Kidney (tissue), 14 donors: ENCODE measurements around the gene PTBP3. TPM values are rescaled to one million over a fixed set of nuclear protein-coding genes. Genes with fewer than 3 reads are reported as not detected.

Source experiments
- DNase-seq, 5 donors: peaks; one replicate each; pipeline ENCODE4 v3.0.0-alpha.2; 2013 to 2020
- FAIRE-seq: peaks from 2 replicates; lab custom pipeline; 2012; peaks lifted over from hg19 to GRCh38; lab: Jason Lieb, UNC
- H3K27ac ChIP-seq, 2 donors: one replicate each; pipeline ENCODE4 v1.7.0; 2013; ENCODE audit warnings: low read depth in 2 of 2, low read length in 2 of 2, inconsistent platforms in 1 of 2
- H3K27me3 ChIP-seq: one replicate; pipeline ENCODE4 v1.7.1; 2013; ENCODE audit warnings: low read length, inconsistent platforms; ENCODE audit not compliant: control insufficient read depth, insufficient read depth
- H3K36me3 ChIP-seq, 3 donors: one replicate each; pipeline versions ENCODE4 v1.7.0 to v1.7.1; 2013; ENCODE audit warnings: low read length in 3 of 3, control low read depth in 1 of 3, inconsistent platforms in 1 of 3; ENCODE audit not compliant: insufficient read depth in 3 of 3, control insufficient read depth in 2 of 3
- H3K4me1 ChIP-seq, 3 donors: one replicate each; pipeline versions ENCODE4 v1.7.0 to v1.7.1; 2013; ENCODE audit warnings: low read length in 3 of 3, inconsistent platforms in 1 of 3, low read depth in 1 of 3; ENCODE audit not compliant: control insufficient read depth in 2 of 3, insufficient read depth in 2 of 3
- H3K4me3 ChIP-seq, 3 donors: one replicate each; pipeline versions ENCODE4 v1.7.0 to v1.8.1; 2013; ENCODE audit warnings: low read length in 3 of 3, control low read depth in 1 of 3, inconsistent platforms in 1 of 3
- H3K9ac ChIP-seq, 3 donors: one replicate each; pipeline versions ENCODE4 v1.7.0 to v1.7.1; 2013; ENCODE audit warnings: low read length in 3 of 3, control low read depth in 1 of 3, inconsistent platforms in 1 of 3
- H3K9me3 ChIP-seq, 3 donors: one replicate each; pipeline versions ENCODE4 v1.7.0 to v1.7.1; 2013; ENCODE audit warnings: low read length in 3 of 3, control low read depth in 1 of 3, inconsistent platforms in 1 of 3; ENCODE audit not compliant: control insufficient read depth in 2 of 3, insufficient read depth in 1 of 3
- intact Hi-C: fragments of 100-400 bp; cut with DNase I; formaldehyde crosslinking; loops from one replicate; pipeline ENCODE4 v1.11.1; 2022
- polyA plus RNA-seq: library from polyadenylated mRNA; stranded (reverse); fragments of 350-450 nt; fragmentation: Illumina TruSeq; extraction: RNeasy Lipid Tissue Mini Kit (QIAGEN cat#74804); gene quantifications from one replicate; pipeline ENCODE4 v1.2.3, GENCODE V29; 2014; ENCODE audit warnings: low read depth, low replicate concordance; ENCODE audit not compliant: insufficient read depth
- total RNA-seq: library from RNA; stranded (reverse); fragmentation: NEBNext Ultra II Directional; extraction: Animal tissue kit (Norgen Biotek cat#: 25700); gene quantifications from one replicate; pipeline ENCODE4 v1.2.1, GENCODE V29; 2021
- TF ChIP-seq, protein P1 (sequence below): IDR thresholded peaks from 3 replicates; pipeline ENCODE4 v1.5.1; 2012; ENCODE audit warnings: mild to moderate bottlenecking, moderate library complexity, borderline replicate concordance; ENCODE audit not compliant: insufficient read depth; ENCODE audit errors: extremely low read depth
- donor health status: control.
- donor health status: control.
- donor health status: control.
- donor health status: control.
- donor health status: control.
- donor health status: DM: yes; HTN: yes; CAD: no.
- donor health status: Normal renal cell carcinoma (clear cell type).

The PTBP3 gene
- total and polyA plus RNA-seq, 2 donors from 2014 or later: 14.0 to 86.6 TPM

DNA sequence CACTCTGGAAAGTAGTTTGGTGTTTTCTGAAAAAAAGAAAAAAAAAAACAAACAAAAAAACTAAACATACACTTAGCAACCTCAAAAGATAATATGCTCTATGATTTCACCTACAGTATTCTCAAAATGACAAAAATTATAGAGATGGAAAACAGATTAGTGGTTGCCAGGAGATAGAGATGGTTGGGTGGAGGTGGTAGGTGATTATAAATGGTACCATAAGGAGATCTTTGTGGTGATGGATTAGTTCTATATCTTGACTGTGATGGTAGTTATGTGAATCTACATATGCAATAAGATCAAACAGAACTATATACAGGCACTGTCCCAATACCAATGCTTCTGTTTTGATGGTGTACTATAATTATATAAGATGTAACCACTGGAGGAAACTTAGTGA lies 32.0 kb downstream of the PTBP3 start:
- no peak overlapping the region for H3K4me3 ChIP-seq
- H3K36me3 ChIP-seq: no peaks in the 10 kb centered on the region
- intact Hi-C loops: no loop called here
- FAIRE-seq: no peak
- TF ChIP-seq, protein P1, sequence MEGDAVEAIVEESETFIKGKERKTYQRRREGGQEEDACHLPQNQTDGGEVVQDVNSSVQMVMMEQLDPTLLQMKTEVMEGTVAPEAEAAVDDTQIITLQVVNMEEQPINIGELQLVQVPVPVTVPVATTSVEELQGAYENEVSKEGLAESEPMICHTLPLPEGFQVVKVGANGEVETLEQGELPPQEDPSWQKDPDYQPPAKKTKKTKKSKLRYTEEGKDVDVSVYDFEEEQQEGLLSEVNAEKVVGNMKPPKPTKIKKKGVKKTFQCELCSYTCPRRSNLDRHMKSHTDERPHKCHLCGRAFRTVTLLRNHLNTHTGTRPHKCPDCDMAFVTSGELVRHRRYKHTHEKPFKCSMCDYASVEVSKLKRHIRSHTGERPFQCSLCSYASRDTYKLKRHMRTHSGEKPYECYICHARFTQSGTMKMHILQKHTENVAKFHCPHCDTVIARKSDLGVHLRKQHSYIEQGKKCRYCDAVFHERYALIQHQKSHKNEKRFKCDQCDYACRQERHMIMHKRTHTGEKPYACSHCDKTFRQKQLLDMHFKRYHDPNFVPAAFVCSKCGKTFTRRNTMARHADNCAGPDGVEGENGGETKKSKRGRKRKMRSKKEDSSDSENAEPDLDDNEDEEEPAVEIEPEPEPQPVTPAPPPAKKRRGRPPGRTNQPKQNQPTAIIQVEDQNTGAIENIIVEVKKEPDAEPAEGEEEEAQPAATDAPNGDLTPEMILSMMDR: no peak
- H3K27ac ChIP-seq: no peak overlapping the region
- no peak overlapping the region for H3K9ac ChIP-seq
- no peaks in the 10 kb centered on the region for H3K9me3 ChIP-seq
- DNase-seq: no peak
- H3K4me1 ChIP-seq: peaks cover 0 to 5% (median 0%) of the 10 kb centered on the region in 3 donors
- H3K27me3 ChIP-seq: no peaks in the 10 kb centered on the region

DNA sequence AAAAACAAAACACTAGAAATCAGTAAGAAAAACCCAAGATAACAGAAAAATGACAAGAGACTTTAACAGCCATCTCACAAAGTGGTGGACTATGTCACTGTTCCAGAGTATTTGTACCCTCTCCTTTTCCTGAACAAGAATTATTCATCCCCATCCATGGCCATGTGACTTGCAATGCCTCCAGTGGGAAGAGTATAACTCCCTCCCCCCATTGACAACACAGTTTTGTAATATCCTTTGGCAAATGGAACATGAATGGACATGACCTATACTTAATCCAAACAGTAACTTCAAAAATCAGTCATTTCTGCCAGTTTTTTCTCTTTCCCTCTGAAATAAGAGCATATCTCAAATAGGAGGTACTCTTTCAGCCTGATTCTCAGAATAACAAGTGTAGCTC lies 33.9 kb downstream of the PTBP3 start:
- DNase-seq: no peak
- Histone ChIP-seq H3K9me3 (no peaks in the 10 kb centered on the region), H3K4me3 (no peak overlapping the region), H3K4me1 (peaks cover 0 to 5% (median 0%) of the 10 kb centered on the region in 3 donors), H3K36me3 (no peaks in the 10 kb centered on the region), H3K27me3 (no peaks in the 10 kb centered on the region), H3K9ac (no peak overlapping the region), H3K27ac (no peak overlapping the region)
- TF ChIP-seq, protein P1: no peak
- no peak for FAIRE-seq
- intact Hi-C loops: no loop called here

DNA sequence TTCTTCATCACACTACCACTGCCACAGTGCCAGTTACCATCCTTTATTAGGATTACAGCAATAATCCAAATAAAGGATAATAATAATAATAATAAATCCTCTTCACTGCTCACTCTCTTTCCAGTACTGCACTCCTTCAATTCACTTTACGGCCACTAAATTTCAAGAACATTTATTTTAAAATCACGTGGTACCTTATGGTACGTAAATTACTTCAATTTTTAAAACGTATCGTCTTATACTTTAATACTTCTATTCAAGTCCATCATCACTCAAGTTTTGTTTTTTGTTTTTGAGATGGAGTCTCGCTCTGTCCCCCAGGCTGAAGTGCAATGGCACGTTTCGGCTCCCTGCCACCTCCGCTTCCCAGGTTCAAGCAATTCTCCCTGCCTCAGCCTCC lies 36.5 kb downstream of the PTBP3 start:
- H3K9me3 ChIP-seq: no peaks in the 10 kb centered on the region
- TF ChIP-seq, protein P1: no peak
- intact Hi-C loops: no loop called here
- FAIRE-seq: no peak
- H3K4me1 ChIP-seq: peaks cover 0 to 5% (median 0%) of the 10 kb centered on the region in 3 donors
- H3K9ac ChIP-seq: no peak overlapping the region
- H3K4me3 ChIP-seq: no peak overlapping the region
- no peak for DNase-seq
- peaks cover 0 to 2% (median 0%) of the 10 kb centered on the region in 3 donors for H3K36me3 ChIP-seq
- no peak overlapping the region for H3K27ac ChIP-seq
- H3K27me3 ChIP-seq: no peaks in the 10 kb centered on the region

GRCh38 chr9:112295174-112295573 lies 38.2 kb downstream of the PTBP3 start:
- no peak for FAIRE-seq
- Histone ChIP-seq H3K36me3 (peaks cover 0 to 2% (median 0%) of the 10 kb centered on the region in 3 donors), H3K9ac (no peak overlapping the region), H3K4me1 (peaks cover 0 to 5% (median 0%) of the 10 kb centered on the region in 3 donors), H3K27me3 (no peaks in the 10 kb centered on the region), H3K4me3 (no peak overlapping the region), H3K9me3 (no peaks in the 10 kb centered on the region), H3K27ac (no peak overlapping the region)
- no peak for DNase-seq
- TF ChIP-seq, protein P1: no peak
- intact Hi-C loops: no loop called here
